ENCODE results near the gene GIPC2.

DNA sequence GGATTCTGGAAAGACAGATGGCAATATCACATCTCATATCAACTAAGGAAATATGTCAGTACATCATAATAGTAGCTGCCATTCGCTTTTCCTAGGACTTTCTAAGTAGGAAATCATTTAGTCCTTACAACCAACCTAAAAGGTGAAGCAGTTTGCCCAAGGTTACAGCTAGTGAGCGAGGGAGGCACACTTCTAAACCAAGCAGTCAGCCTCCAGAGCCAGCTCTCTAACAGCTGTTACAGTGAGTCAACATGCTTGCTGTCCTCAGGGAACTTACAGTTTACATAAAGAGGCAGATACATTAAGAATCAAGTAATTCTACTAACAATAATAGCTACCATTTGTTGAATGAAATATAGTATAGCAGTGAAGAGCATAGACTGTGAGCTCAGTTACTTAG lies 57.1 kb downstream of the GIPC2 start:
- TF ChIP-seq, protein P1, sequence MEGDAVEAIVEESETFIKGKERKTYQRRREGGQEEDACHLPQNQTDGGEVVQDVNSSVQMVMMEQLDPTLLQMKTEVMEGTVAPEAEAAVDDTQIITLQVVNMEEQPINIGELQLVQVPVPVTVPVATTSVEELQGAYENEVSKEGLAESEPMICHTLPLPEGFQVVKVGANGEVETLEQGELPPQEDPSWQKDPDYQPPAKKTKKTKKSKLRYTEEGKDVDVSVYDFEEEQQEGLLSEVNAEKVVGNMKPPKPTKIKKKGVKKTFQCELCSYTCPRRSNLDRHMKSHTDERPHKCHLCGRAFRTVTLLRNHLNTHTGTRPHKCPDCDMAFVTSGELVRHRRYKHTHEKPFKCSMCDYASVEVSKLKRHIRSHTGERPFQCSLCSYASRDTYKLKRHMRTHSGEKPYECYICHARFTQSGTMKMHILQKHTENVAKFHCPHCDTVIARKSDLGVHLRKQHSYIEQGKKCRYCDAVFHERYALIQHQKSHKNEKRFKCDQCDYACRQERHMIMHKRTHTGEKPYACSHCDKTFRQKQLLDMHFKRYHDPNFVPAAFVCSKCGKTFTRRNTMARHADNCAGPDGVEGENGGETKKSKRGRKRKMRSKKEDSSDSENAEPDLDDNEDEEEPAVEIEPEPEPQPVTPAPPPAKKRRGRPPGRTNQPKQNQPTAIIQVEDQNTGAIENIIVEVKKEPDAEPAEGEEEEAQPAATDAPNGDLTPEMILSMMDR (IDR thresholded peaks at IDR 0.05; ENCODE audit: extremely low read depth in 1 of 2, insufficient read depth in 1 of 2, low read depth in 1 of 2, low read length in 2 of 2), result no peak
- TF ChIP-seq POLR2A (IDR thresholded peaks at IDR 0.05; ENCODE audit: low read depth, low read length) (no peak), EZH2 (IDR thresholded peaks at IDR 0.05; ENCODE audit: borderline replicate concordance, low read depth, low read length, severe bottlenecking) (no peak), FOS (IDR thresholded peaks at IDR 0.05; ENCODE audit: borderline replicate concordance, insufficient read depth, low read length) (no peak)
- TF ChIP-seq, protein P2, sequence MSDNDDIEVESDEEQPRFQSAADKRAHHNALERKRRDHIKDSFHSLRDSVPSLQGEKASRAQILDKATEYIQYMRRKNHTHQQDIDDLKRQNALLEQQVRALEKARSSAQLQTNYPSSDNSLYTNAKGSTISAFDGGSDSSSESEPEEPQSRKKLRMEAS (IDR thresholded peaks at IDR 0.05; ENCODE audit: insufficient read depth, insufficient read length), result no peak
